ENCODE measurements around the gene DCAF8L2. TPM values are rescaled to one million over a fixed set of nuclear protein-coding genes. Genes with fewer than 3 reads are reported as not detected.

The DCAF8L2 gene
- not detected in 2 replicates for total RNA-seq (2013; cell fraction: nucleolus; rRNA removed)
- total RNA-seq (2014; rRNA removed) = not detected in 2 replicates
- total RNA-seq (2014; rRNA removed; fragmentation: Illumina TruSeq; extraction: Trizol) = not detected in 2 replicates
- total RNA-seq (2021) = not detected in 2 replicates
- polyA plus RNA-seq (2011; ENCODE audit: low read depth) = not detected
- not detected in 2 replicates for polyA plus RNA-seq (2011; rRNA removed)
- 0.03 and 0.04 TPM in 2 replicates for polyA plus RNA-seq (2011; cell fraction: cytosol; rRNA removed)
- polyA plus RNA-seq (2011; cell fraction: nucleus; rRNA removed) = 0.09 TPM in 1 of 2 replicates, not detected in the other
- not detected in 2 replicates for polyA plus RNA-seq (2012)
- not detected in 2 replicates for polyA plus RNA-seq (2014; fragmentation: Illumina TruSeq; extraction: Trizol)
- not detected for polyA plus RNA-seq (2014; fragmentation: Nextera tagmentation; extraction: Ambion mirVana)
- not detected in 2 replicates for polyA plus RNA-seq (2014; rRNA removed)
- not detected for polyA plus RNA-seq (2016; fragmentation: Nextera tagmentation; extraction: Ambion mirVana)
- 0.21 TPM in 1 of 2 replicates, not detected in the other for polyA minus RNA-seq (2011; rRNA and poly(A)+ RNA removed)
- polyA minus RNA-seq (2011; cell fraction: cytosol; rRNA and poly(A)+ RNA removed) = not detected in 2 replicates
- polyA minus RNA-seq (2011; cell fraction: nucleus; rRNA and poly(A)+ RNA removed) = not detected in 2 replicates
- Bru-seq, nascent RNA = percentile 2 among the genes with signal in this experiment
- percentile 0 among the genes with signal in this experiment for BruChase-seq, experiment 1, labeled RNA remaining after a 6-hour chase
- not detected for BruChase-seq, experiment 2, labeled RNA remaining after a 2-hour chase
- long read RNA-seq, experiment 1 = 0 reads
- long read RNA-seq, experiment 2 = 0 reads

DNA sequence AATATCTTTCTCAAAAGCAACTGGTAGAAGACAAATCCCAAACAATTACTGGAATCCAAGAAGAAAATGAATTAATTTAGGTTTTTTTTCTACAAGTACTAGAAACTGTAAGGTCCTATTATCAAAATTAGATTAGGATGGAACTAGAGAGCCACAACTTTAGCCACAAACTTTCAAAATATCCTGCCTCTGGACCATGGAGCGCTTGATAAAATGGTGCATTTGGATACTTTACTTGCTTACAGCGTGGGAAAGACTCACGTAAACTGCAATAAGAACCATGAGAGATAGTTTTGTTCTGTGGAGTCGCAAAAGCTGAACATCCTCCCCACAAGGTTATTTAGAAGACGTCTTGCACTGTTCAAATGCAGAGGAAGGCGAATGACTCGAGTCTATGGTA is at the start of gene DCAF8L2:
TSS of gene DCAF8L2 (plus strand) at position 301 of the 400 bp plus-strand sequence. CDS start 156,552 bp downstream, outside the sequence.
- ChIA-PET SMC1A (ENCODE audit: uncharacterized antibody, unreplicated experiment) (no interaction called here), RAD21 (ENCODE audit: unreplicated experiment) (no interaction called here), CTCF (no interaction called here), POLR2A (no interaction called here)
- ATAC-seq (no peak), DNase-seq (ENCODE audit: low read depth, low spot score) (no peak), FAIRE-seq (no peak)
- no TSS peak for BruUV-seq (replicated peaks)
- Histone ChIP-seq H3K9me3 (replicated peaks; ENCODE audit: control insufficient read depth, insufficient read depth, low read length) (no peaks in the 10 kb centered on the region), H3K4me2 (ENCODE audit: control insufficient read depth, insufficient read depth) (no peak within 1 kb of the TSS), H4K20me1 (ENCODE audit: control insufficient read depth, insufficient read depth) (no peaks in the 10 kb centered on the region), H3K27me3 (replicated peaks in 1 of 2; ENCODE audit: control insufficient read depth in 2 of 2, insufficient read depth in 2 of 2, low read length in 1 of 2) (no peaks in the 10 kb centered on the region; a peak in 1 of 4 replicates), H3K4me3 (no peak within 1 kb of the TSS), H3K36me3 (ENCODE audit: control insufficient read depth in 2 of 2, insufficient read depth in 2 of 2, low read length in 1 of 2) (no peaks in the 10 kb centered on the region), H2AFZ (ENCODE audit: control insufficient read depth, low read depth, low read length) (no peak within 1 kb of the TSS), H3K79me2 (ENCODE audit: control insufficient read depth, insufficient read depth, low read length) (no peaks in the 10 kb centered on the region), H3K4me1 (ENCODE audit: control insufficient read depth, insufficient read depth, low read length) (no peaks in the 10 kb centered on the region), H3K27ac (ENCODE audit: control insufficient read depth, insufficient read depth) (no peak within 1 kb of the TSS), H3K9ac (ENCODE audit: control insufficient read depth, insufficient read depth, low read length) (no peak within 1 kb of the TSS)
- WGBS (ENCODE audit: insufficient coverage, insufficient replicate concordance, low lambda C conversion rate, missing lambda C conversion rate) = 6% methylated on average over 7 of the region's 7 CpGs
- TF ChIP-seq IKZF2 (IDR thresholded peaks at IDR 0.05) (no peak), MEF2B (IDR thresholded peaks at IDR 0.05; ENCODE audit: partially characterized antibody, poor library complexity, severe bottlenecking) (no peak), IKZF1 (conservative IDR thresholded peaks at IDR 0.05) (no peak), YY1 (IDR thresholded peaks at IDR 0.05; ENCODE audit: low read depth, low read length) (no peak), DPF2 (IDR thresholded peaks at IDR 0.05) (no peak), ASH2L (IDR thresholded peaks at IDR 0.05; ENCODE audit: borderline replicate concordance, low read depth) (no peak), PAX8 (IDR thresholded peaks at IDR 0.05) (no peak), BRCA1 (IDR thresholded peaks at IDR 0.05; ENCODE audit: low read depth, low read length) (no peak)
- TF ChIP-seq, protein P1, sequence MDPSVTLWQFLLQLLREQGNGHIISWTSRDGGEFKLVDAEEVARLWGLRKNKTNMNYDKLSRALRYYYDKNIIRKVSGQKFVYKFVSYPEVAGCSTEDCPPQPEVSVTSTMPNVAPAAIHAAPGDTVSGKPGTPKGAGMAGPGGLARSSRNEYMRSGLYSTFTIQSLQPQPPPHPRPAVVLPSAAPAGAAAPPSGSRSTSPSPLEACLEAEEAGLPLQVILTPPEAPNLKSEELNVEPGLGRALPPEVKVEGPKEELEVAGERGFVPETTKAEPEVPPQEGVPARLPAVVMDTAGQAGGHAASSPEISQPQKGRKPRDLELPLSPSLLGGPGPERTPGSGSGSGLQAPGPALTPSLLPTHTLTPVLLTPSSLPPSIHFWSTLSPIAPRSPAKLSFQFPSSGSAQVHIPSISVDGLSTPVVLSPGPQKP (IDR thresholded peaks at IDR 0.05; ENCODE audit: low read depth, low read length) = no peak
- TF ChIP-seq, protein P2, sequence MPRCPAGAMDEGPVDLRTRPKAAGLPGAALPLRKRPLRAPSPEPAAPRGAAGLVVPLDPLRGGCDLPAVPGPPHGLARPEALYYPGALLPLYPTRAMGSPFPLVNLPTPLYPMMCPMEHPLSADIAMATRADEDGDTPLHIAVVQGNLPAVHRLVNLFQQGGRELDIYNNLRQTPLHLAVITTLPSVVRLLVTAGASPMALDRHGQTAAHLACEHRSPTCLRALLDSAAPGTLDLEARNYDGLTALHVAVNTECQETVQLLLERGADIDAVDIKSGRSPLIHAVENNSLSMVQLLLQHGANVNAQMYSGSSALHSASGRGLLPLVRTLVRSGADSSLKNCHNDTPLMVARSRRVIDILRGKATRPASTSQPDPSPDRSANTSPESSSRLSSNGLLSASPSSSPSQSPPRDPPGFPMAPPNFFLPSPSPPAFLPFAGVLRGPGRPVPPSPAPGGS (IDR thresholded peaks at IDR 0.05; ENCODE audit: borderline replicate concordance, insufficient read depth, low read depth, low read length, poor library complexity, severe bottlenecking) = no peak
- TF ChIP-seq, protein P3, sequence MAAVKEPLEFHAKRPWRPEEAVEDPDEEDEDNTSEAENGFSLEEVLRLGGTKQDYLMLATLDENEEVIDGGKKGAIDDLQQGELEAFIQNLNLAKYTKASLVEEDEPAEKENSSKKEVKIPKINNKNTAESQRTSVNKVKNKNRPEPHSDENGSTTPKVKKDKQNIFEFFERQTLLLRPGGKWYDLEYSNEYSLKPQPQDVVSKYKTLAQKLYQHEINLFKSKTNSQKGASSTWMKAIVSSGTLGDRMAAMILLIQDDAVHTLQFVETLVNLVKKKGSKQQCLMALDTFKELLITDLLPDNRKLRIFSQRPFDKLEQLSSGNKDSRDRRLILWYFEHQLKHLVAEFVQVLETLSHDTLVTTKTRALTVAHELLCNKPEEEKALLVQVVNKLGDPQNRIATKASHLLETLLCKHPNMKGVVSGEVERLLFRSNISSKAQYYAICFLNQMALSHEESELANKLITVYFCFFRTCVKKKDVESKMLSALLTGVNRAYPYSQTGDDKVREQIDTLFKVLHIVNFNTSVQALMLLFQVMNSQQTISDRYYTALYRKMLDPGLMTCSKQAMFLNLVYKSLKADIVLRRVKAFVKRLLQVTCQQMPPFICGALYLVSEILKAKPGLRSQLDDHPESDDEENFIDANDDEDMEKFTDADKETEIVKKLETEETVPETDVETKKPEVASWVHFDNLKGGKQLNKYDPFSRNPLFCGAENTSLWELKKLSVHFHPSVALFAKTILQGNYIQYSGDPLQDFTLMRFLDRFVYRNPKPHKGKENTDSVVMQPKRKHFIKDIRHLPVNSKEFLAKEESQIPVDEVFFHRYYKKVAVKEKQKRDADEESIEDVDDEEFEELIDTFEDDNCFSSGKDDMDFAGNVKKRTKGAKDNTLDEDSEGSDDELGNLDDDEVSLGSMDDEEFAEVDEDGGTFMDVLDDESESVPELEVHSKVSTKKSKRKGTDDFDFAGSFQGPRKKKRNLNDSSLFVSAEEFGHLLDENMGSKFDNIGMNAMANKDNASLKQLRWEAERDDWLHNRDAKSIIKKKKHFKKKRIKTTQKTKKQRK (IDR thresholded peaks at IDR 0.05; ENCODE audit: low read depth, low read length) = no peak
- in situ Hi-C loops (cut with MboI) (no loop called here), intact Hi-C loops (cut with micrococcal nuclease; ENCODE audit: unreplicated experiment) (loop anchor here (10.0 kb wide), 1 partner anchor 55 kb away; no protein-coding TSS in a partner anchor)

Measured in GM12878 (cell line).